Activated T-cell treated with anti-CD3 and anti-CD28 coated beads, Interleukin-2, amount 50 U/mL, for 1 hour (primary cell): Measurements from ENCODE around the gene MUC6.

Source experiments
- DNase-seq: peaks from one replicate; pipeline ENCODE4 v3.0.0-alpha.2; 2020

The MUC6 gene

GRCh38 chr11:1036303-1036923, at the start of gene MUC6:
MUC6 (minus strand) TSS chr11:1036718; CDS start chr11:1036655, 63 bp downstream.
- DNase-seq, result no peak

- no peak for DNase-seq
Measured at GRCh38 chr11:1085440-1086170, 49.1 kb upstream of the MUC6 start.

- no peak for DNase-seq
Measured at GRCh38 chr11:1084561-1085439, 48.3 kb upstream of the MUC6 start.

- DNase-seq, result no peak
Measured at GRCh38 chr11:1083621-1084551, 47.4 kb upstream of the MUC6 start.

- no peak for DNase-seq
Measured at GRCh38 chr11:1082728-1083620, 46.5 kb upstream of the MUC6 start.

GRCh38 chr11:1082346-1082727, 45.8 kb upstream of the MUC6 start:
- no peak for DNase-seq

GRCh38 chr11:1081601-1082311, 45.2 kb upstream of the MUC6 start:
- no peak for DNase-seq

- peak; percentile 10 for DNase-seq
Measured at GRCh38 chr11:1078191-1078601, 41.7 kb upstream of the MUC6 start.

- peak; percentile 12 for DNase-seq
Measured at GRCh38 chr11:1077417-1078119, 41.0 kb upstream of the MUC6 start.

- peak; percentile 9 for DNase-seq
Measured at GRCh38 chr11:1077033-1077416, 40.5 kb upstream of the MUC6 start.

- DNase-seq, result peak; percentile 8
Measured at GRCh38 chr11:1076061-1076665, 39.6 kb upstream of the MUC6 start.

GRCh38 chr11:1075341-1075911, 38.9 kb upstream of the MUC6 start:
- peak; percentile 10 for DNase-seq

- DNase-seq, result peak; percentile 12
Measured at GRCh38 chr11:1074244-1075221, 38.0 kb upstream of the MUC6 start, which contains the start of gene MUC2. MUC2 (plus strand) TSS chr11:1074874.

- peak; percentile 7 for DNase-seq
Measured at GRCh38 chr11:1073851-1074243, 37.3 kb upstream of the MUC6 start.

- peak; percentile 9 for DNase-seq
Measured at GRCh38 chr11:1073261-1073724, 36.8 kb upstream of the MUC6 start.

- peak; percentile 4 for DNase-seq
Measured at GRCh38 chr11:1072821-1073231, 36.3 kb upstream of the MUC6 start.

- DNase-seq, result peak; percentile 4
Measured at GRCh38 chr11:1072116-1072820, 35.8 kb upstream of the MUC6 start.
